ENCODE results near the gene LRP1B.
"Not testable (repeated sequence)": the region's sequence is repeated elsewhere in the genome, so short reads cannot be mapped to it uniquely, and the experiment has no call there.

LRP1B gene

DNA sequence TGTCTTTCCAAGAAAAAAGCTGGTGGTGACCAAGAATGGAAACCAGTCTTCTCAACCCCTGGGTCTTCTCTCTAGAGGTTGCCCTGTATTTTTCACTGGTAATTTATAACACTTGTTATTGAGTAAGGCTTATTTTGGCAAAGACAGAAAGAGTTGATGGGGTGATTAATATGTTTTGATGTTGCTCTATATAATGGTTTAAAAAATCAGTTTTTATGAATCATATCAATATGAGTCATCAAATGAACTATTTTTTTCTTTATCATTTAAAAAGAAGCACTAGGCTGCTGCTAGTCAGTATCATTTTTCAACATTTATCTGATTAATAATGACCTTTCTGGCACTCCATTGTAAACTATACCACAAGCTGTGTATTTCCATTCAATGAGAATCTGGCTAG lies 1142.2 kb downstream of the LRP1B start:
- Histone ChIP-seq H3K4me1 (no peaks in the 10 kb centered on the region), H3K36me3 (replicated peaks) (no peaks in the 10 kb centered on the region), H3K27me3 (ENCODE audit: low read depth) (no peaks in the 10 kb centered on the region), H3K9me3 (no peaks in the 10 kb centered on the region), H3K4me3 (no peak overlapping the region)
- no peak for DNase-seq (ENCODE audit: low spot score in 2 of 2)
- in situ Hi-C loops (cut with MboI; ENCODE audit: low sequenced_read_pairs): no loop called here

GRCh38 chr2:140986456-140986855 lies 1144.4 kb downstream of the LRP1B start:
- Histone ChIP-seq H3K9me3 (no peaks in the 10 kb centered on the region), H3K36me3 (replicated peaks) (no peaks in the 10 kb centered on the region), H3K4me3 (no peak overlapping the region), H3K4me1 (no peaks in the 10 kb centered on the region), H3K27me3 (ENCODE audit: low read depth) (no peaks in the 10 kb centered on the region)
- no peak for DNase-seq (ENCODE audit: low spot score in 2 of 2)
- in situ Hi-C loops (cut with MboI; ENCODE audit: low sequenced_read_pairs): no loop called here

- no peaks in the 10 kb centered on the region for H3K27me3 ChIP-seq (ENCODE audit: low read depth)
- H3K4me1 ChIP-seq: no peaks in the 10 kb centered on the region; the same call in 1 of the 2 replicates
- in situ Hi-C loops (cut with MboI; ENCODE audit: low sequenced_read_pairs): no loop called here
- H3K9me3 ChIP-seq: no peaks in the 10 kb centered on the region
- DNase-seq (ENCODE audit: low spot score in 2 of 2): no peak
- no peak overlapping the region for H3K4me3 ChIP-seq
- no peaks in the 10 kb centered on the region for H3K36me3 ChIP-seq (replicated peaks)
Measured at GRCh38 chr2:140975237-140975636, 1155.6 kb downstream of the LRP1B start.

- Histone ChIP-seq H3K9me3 (no peaks in the 10 kb centered on the region), H3K4me3 (no peak overlapping the region), H3K27me3 (ENCODE audit: low read depth) (no peaks in the 10 kb centered on the region), H3K36me3 (replicated peaks) (no peaks in the 10 kb centered on the region), H3K4me1 (no peaks in the 10 kb centered on the region)
- in situ Hi-C loops (cut with MboI; ENCODE audit: low sequenced_read_pairs): no loop called here
- DNase-seq (ENCODE audit: low spot score in 2 of 2): no peak
Measured at GRCh38 chr2:140972724-140973123, 1158.1 kb downstream of the LRP1B start.

GRCh38 chr2:140964324-140964723 lies 1166.5 kb downstream of the LRP1B start:
- H3K9me3 ChIP-seq; H3K4me1 ChIP-seq; H3K36me3 ChIP-seq (replicated peaks); H3K4me3 ChIP-seq; in situ Hi-C loops (cut with MboI; ENCODE audit: low sequenced_read_pairs); H3K27me3 ChIP-seq (ENCODE audit: low read depth): not testable (repeated sequence)
- peak in 1 of 2 experiments; percentile 12 for DNase-seq (ENCODE audit: low spot score in 2 of 2)

GRCh38 chr2:140949932-140950331 lies 1180.9 kb downstream of the LRP1B start:
- Histone ChIP-seq H3K4me3 (no peak overlapping the region), H3K4me1 (no peaks in the 10 kb centered on the region), H3K9me3 (no peaks in the 10 kb centered on the region), H3K36me3 (replicated peaks) (no peaks in the 10 kb centered on the region), H3K27me3 (ENCODE audit: low read depth) (no peaks in the 10 kb centered on the region)
- in situ Hi-C loops (cut with MboI; ENCODE audit: low sequenced_read_pairs): no loop called here
- no peak for DNase-seq (ENCODE audit: low spot score in 2 of 2)

DNA sequence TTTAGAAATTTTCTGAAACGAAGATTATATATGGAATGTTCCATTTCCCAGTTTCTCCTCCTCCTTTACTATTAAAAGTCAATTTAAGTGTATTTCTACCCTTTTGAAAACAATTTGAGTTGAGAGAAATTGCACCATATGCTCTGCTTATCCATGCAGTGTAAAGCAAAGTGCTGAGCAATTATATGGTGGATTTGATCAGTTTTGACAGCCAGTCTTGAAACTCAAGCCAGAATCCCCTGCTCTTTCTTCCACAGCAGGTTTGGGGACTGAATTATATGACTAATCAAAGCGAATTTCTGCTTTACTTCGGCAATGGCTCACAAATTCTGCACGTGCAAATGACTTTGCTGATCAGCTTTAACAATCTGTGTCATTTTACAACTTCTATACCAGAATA lies 1183.6 kb downstream of the LRP1B start:
- DNase-seq (ENCODE audit: low spot score in 2 of 2): no peak
- 0 out of 2 replicates have a peak, but pooled peaks cover 2% of the 10 kb centered on the region for H3K4me1 ChIP-seq
- no peak overlapping the region for H3K4me3 ChIP-seq
- H3K9me3 ChIP-seq: no peaks in the 10 kb centered on the region
- H3K36me3 ChIP-seq (replicated peaks): no peaks in the 10 kb centered on the region
- no peaks in the 10 kb centered on the region for H3K27me3 ChIP-seq (ENCODE audit: low read depth)
- in situ Hi-C loops (cut with MboI; ENCODE audit: low sequenced_read_pairs): no loop called here

GRCh38 chr2:140943867-140944266 lies 1186.9 kb downstream of the LRP1B start:
- DNase-seq (ENCODE audit: low spot score in 2 of 2): peak in 1 of 2 experiments; percentile 16
- Histone ChIP-seq H3K36me3 (replicated peaks) (no peaks in the 10 kb centered on the region), H3K4me3 (no peak overlapping the region), H3K27me3 (ENCODE audit: low read depth) (no peaks in the 10 kb centered on the region), H3K9me3 (no peaks in the 10 kb centered on the region), H3K4me1 (0 out of 2 replicates have a peak, but pooled peaks cover 2% of the 10 kb centered on the region)
- in situ Hi-C loops (cut with MboI; ENCODE audit: low sequenced_read_pairs): no loop called here

- Histone ChIP-seq H3K9me3 (no peaks in the 10 kb centered on the region), H3K4me1 (0 out of 2 replicates have a peak, but pooled peaks cover 2% of the 10 kb centered on the region), H3K36me3 (replicated peaks) (no peaks in the 10 kb centered on the region), H3K4me3 (no peak overlapping the region), H3K27me3 (ENCODE audit: low read depth) (no peaks in the 10 kb centered on the region)
- no peak for DNase-seq (ENCODE audit: low spot score in 2 of 2)
- in situ Hi-C loops (cut with MboI; ENCODE audit: low sequenced_read_pairs): no loop called here
Measured at GRCh38 chr2:140942284-140942683, 1188.5 kb downstream of the LRP1B start.

DNA sequence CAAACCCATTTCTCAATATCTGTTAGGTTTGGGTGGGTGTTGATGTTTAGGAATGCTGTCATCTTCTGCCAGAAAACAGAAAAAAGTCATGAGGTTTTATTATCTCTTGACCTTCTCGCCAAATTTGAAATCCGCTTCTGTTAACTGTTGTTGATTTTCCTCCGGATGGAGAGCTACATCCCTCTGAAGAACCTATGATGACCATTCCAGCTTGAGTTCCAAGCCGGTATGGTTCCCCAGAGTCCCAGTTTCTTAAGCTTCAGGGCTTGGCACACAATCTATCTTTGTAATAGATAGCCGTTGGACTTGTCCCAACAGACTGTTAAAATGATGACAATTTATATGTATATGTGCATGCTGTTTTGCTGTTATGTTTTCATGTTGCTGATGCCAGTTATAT lies 1201.0 kb downstream of the LRP1B start:
- in situ Hi-C loops (cut with MboI; ENCODE audit: low sequenced_read_pairs): no loop called here
- H3K4me3 ChIP-seq: no peak overlapping the region
- H3K36me3 ChIP-seq (replicated peaks): no peaks in the 10 kb centered on the region
- no peak for DNase-seq (ENCODE audit: low spot score in 2 of 2)
- peaks cover 12% of the 10 kb centered on the region for H3K4me1 ChIP-seq
- no peaks in the 10 kb centered on the region for H3K9me3 ChIP-seq
- H3K27me3 ChIP-seq (ENCODE audit: low read depth): no peaks in the 10 kb centered on the region

GRCh38 chr2:140918426-140918825 lies 1212.4 kb downstream of the LRP1B start:
- H3K27me3 ChIP-seq (ENCODE audit: low read depth): no peaks in the 10 kb centered on the region

DNA sequence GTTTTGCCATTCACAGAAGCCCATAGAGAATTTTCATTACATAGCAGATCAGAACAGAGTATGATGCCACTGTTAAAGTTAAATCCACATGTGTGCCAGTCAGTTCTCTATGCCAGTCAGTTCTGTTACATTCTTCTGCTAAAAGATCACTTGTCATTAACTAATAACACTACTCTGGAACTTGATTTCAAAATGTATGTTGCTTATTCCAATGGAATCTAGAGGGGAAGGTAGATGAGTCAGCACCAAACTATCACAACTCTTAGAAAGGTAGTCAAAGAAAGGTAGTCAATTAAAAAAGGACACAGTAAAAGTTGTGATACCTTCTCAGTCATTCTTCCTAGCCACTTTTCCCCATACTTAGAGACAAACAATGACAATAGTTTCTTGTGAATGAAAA lies 1214.4 kb downstream of the LRP1B start:
- H3K36me3 ChIP-seq (replicated peaks): no peaks in the 10 kb centered on the region
- H3K9me3 ChIP-seq: no peaks in the 10 kb centered on the region
- DNase-seq (ENCODE audit: low spot score in 2 of 2): no peak
- in situ Hi-C loops (cut with MboI; ENCODE audit: low sequenced_read_pairs): no loop called here
- no peaks in the 10 kb centered on the region for H3K4me1 ChIP-seq
- H3K4me3 ChIP-seq: no peak overlapping the region
- H3K27me3 ChIP-seq (ENCODE audit: low read depth): no peaks in the 10 kb centered on the region

More at GRCh38 chr2:140918426-140918825, 1212.4 kb downstream of the LRP1B start:
- Histone ChIP-seq H3K9me3 (no peaks in the 10 kb centered on the region), H3K4me3 (no peak overlapping the region), H3K4me1 (no peaks in the 10 kb centered on the region), H3K36me3 (replicated peaks) (no peaks in the 10 kb centered on the region)
- in situ Hi-C loops (cut with MboI; ENCODE audit: low sequenced_read_pairs): no loop called here
- DNase-seq (ENCODE audit: low spot score in 2 of 2): no peak

GRCh38 chr2:140910683-140911082 lies 1220.1 kb downstream of the LRP1B start:
- Histone ChIP-seq H3K27me3 (ENCODE audit: low read depth) (no peaks in the 10 kb centered on the region), H3K36me3 (replicated peaks) (no peaks in the 10 kb centered on the region), H3K9me3 (no peaks in the 10 kb centered on the region), H3K4me3 (no peak overlapping the region), H3K4me1 (no peaks in the 10 kb centered on the region)
- in situ Hi-C loops (cut with MboI; ENCODE audit: low sequenced_read_pairs): no loop called here
- DNase-seq (ENCODE audit: low spot score in 2 of 2): no peak

- no peak for DNase-seq (ENCODE audit: low spot score in 2 of 2)
- no peaks in the 10 kb centered on the region for H3K9me3 ChIP-seq
- no peak overlapping the region for H3K4me3 ChIP-seq
- no peaks in the 10 kb centered on the region for H3K36me3 ChIP-seq (replicated peaks)
- no peaks in the 10 kb centered on the region for H3K4me1 ChIP-seq
- no peaks in the 10 kb centered on the region for H3K27me3 ChIP-seq (ENCODE audit: low read depth)
- in situ Hi-C loops (cut with MboI; ENCODE audit: low sequenced_read_pairs): no loop called here
Measured at GRCh38 chr2:140905083-140905781, 1225.6 kb downstream of the LRP1B start.

DNA sequence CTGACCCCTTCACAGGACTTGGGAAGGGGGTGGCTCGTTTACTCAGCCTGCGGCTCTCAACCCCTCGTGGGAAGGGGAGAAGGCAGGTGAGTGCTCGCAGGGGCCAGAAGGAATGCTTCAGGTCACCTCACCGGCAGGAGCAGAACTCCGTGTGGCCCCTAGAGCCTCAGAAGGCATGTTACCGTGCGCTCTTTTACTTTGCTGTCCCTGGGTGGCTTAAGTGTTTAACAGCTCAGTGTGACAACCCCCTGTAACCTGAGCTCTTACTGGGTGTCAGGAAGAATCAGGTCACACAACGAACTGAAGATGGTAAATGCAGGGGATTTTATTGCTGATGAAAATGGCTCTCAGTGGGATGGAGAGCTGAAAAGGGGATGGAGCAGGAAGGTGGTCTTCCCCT lies 1235.4 kb downstream of the LRP1B start:
- no peaks in the 10 kb centered on the region for H3K9me3 ChIP-seq
- no peak for DNase-seq (ENCODE audit: low spot score in 2 of 2)
- no peaks in the 10 kb centered on the region for H3K36me3 ChIP-seq (replicated peaks)
- H3K4me3 ChIP-seq: no peak overlapping the region
- in situ Hi-C loops (cut with MboI; ENCODE audit: low sequenced_read_pairs): no loop called here
- H3K27me3 ChIP-seq (ENCODE audit: low read depth): no peaks in the 10 kb centered on the region
- H3K4me1 ChIP-seq: peaks cover 6% of the 10 kb centered on the region; the same call in 1 of the 2 replicates

All from HAP-1 (cell line).